Upper lobe of left lung (tissue), 6 donors: ENCODE data around the gene EPS8L2. TPM values are rescaled to one million over a fixed set of nuclear protein-coding genes. Genes with fewer than 3 reads are reported as not detected.

Experiments used
- ATAC-seq, 2 donors: fragments of 200-7000 bp; cut with Tn5 transposase; one replicate each; pipeline ENCODE4 v1.9.1; 2022; ENCODE audit warnings: mild to moderate bottlenecking in 2 of 2, moderate library complexity in 2 of 2; ENCODE audit not compliant: low FRiP score in 2 of 2
- DNase-seq, 2 donors: peaks; one replicate each; pipeline ENCODE4 v3.0.0-alpha.2; 2019 to 2020
- H3K27ac ChIP-seq, 4 donors: fragments of 200-600 bp; sonication (generic); one replicate each; pipeline ENCODE4 v1.5.1; 2016 to 2019
- H3K27me3 ChIP-seq, 4 donors: fragments of 200-600 bp; sonication (generic); one replicate each; pipeline ENCODE4 v1.5.1; 2017 to 2019
- H3K36me3 ChIP-seq, 4 donors: fragments of 200-600 bp; sonication (generic); one replicate each; pipeline ENCODE4 v1.5.1; 2016 to 2019
- H3K4me1 ChIP-seq, 4 donors: fragments of 200-600 bp; sonication (generic); one replicate each; pipeline ENCODE4 v1.5.1; 2018 to 2019
- H3K4me3 ChIP-seq, 4 donors: fragments of 200-600 bp; sonication (generic); one replicate each; pipeline ENCODE4 v1.5.1; 2017 to 2019; ENCODE audit warnings: mild to moderate bottlenecking in 2 of 4, moderate library complexity in 1 of 4
- H3K9me3 ChIP-seq, 4 donors: fragments of 200-600 bp; sonication (generic); one replicate each; pipeline ENCODE4 v1.5.1; 2018 to 2019
- CTCF ChIP-seq, 6 experiments: fragments of 450-650 bp in 4 of 6; fragments of 200-600 bp in 2 of 6; sonication (generic) in 2 of 6; IDR thresholded peaks; one replicate each; pipeline ENCODE4 v1.5.1; 2016 to 2019; ENCODE audit warnings: antibody characterized with exemption in 6 of 6
- EP300 ChIP-seq, 4 donors: sonication (generic); formaldehyde crosslinking; IDR thresholded peaks; one replicate each; pipeline ENCODE4 v1.5.1; 2017; ENCODE audit warnings: antibody characterized with exemption in 4 of 4, control low read depth in 2 of 4
- POLR2A ChIP-seq, 4 donors: fragments of 450-650 bp; IDR thresholded peaks; one replicate each; pipeline ENCODE4 v1.5.1; 2016 to 2017; ENCODE audit warnings: antibody characterized with exemption in 4 of 4, mild to moderate bottlenecking in 2 of 4
- POLR2AphosphoS5 ChIP-seq, 2 donors: sonication (generic); formaldehyde crosslinking; IDR thresholded peaks; one replicate each; pipeline ENCODE4 v1.5.1; 2017; ENCODE audit warnings: antibody characterized with exemption in 2 of 2
- WGBS, 2 donors: methylation state at CpG; one replicate each; pipeline ENCODE4 v1.1.5; 2017 to 2018; 5-methylcytosine and 5-hydroxymethylcytosine counted together
- total RNA-seq, 6 donors: library from RNA; depleted of rRNA in 4 of 6; stranded (reverse); fragments of >200 nt in 4 of 6; gene quantifications; one replicate each; pipeline versions ENCODE4 v1.1.0 to v1.2.1, GENCODE V29; 2016 to 2021
- donor health status: DM: no; HTN: no; CAD: no; lungs with moderate emphysema.
- donor health status: DM: no; HTN: yes; CAD: no; lungs with severe emphysema.

The EPS8L2 gene
- total RNA-seq, 6 donors from 2014 or later = 120 to 497 (median 199) TPM

DNA sequence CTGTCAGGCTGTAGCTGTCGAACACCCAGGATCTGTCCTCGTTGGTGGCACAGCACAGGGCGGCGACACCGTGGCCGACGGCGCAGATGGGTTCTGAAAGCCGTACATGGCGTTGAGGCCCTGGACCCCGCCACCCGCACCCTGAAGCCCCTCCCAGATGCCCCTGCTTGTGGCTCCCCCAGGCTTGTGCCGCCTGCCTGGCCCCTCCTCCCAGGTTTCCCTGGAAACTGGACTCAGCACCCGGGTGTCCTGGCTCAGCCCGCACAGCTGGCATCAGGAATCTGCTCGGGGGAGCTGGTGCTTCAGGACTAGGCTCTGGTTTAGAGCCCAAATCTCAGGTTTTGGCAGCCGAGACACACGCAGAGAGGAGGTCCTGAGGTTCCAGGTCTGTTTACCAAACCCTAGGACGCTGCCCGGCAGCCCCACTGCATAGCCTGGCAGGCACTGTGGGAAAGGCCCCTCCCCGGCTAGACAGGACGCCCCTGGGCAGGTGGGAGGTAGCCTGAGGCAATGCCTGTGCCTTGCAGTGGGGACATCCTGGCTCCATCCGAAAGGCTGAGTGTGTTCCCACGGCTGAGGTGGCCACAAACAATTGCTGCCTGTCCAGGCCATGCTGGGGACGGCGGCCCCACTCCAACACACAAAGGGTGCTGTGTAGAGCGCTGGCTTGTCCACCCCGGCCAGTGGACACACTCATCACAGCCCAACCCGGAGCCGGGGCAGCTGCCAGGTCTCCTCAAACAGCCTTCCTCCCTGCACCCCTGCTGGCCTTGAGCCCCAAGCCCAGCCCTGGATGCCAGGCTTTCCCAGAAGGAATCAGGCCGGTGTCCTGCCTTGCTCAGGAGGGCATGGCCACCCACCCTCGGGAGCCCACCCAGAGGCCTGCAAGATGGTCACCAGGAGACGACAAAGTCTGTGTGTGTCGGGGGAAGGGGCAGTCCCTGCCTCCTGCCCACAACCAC, 66.7 kb downstream of the EPS8L2 start:
- ATAC-seq (no peak), DNase-seq (peak in 1 of 2 donors; percentile 80)
- 87 to 100% methylated on average over 2 to 32 of the region's 34 CpGs for WGBS, 2 donors
- peaks cover 5 to 45% (median 42%) of the 10 kb centered on the region in 4 donors for H3K36me3 ChIP-seq
- no peak overlapping the region for H3K4me3 ChIP-seq
- no peaks in the 10 kb centered on the region for H3K9me3 ChIP-seq
- no peak for TF ChIP-seq POLR2AphosphoS5 (IDR thresholded peaks at IDR 0.05)
- H3K4me1 ChIP-seq = peaks cover 15 to 31% (median 21%) of the 10 kb centered on the region in 4 donors
- no peak overlapping the region for H3K27ac ChIP-seq
- no peaks in the 10 kb centered on the region for H3K27me3 ChIP-seq

GRCh38 chr11:773425-773824, 67.4 kb downstream of the EPS8L2 start:
- Histone ChIP-seq H3K27me3 (no peaks in the 10 kb centered on the region), H3K4me3 (no peak overlapping the region), H3K36me3 (peaks cover 5 to 45% (median 42%) of the 10 kb centered on the region in 4 donors), H3K4me1 (peaks cover 15 to 37% (median 27%) of the 10 kb centered on the region in 4 donors), H3K9me3 (no peaks in the 10 kb centered on the region), H3K27ac (no peak overlapping the region)
- no peak for TF ChIP-seq POLR2A (IDR thresholded peaks at IDR 0.05)
- TF ChIP-seq CTCF (IDR thresholded peaks at IDR 0.05) = no peak
- no peak for TF ChIP-seq EP300 (IDR thresholded peaks at IDR 0.05)
- WGBS, 2 donors = 98% methylated on average over 5 of the region's 5 CpGs; no CpG with 5 or more reads in 1 of the 2 donors
- no peak for DNase-seq
- ATAC-seq = no peak

DNA sequence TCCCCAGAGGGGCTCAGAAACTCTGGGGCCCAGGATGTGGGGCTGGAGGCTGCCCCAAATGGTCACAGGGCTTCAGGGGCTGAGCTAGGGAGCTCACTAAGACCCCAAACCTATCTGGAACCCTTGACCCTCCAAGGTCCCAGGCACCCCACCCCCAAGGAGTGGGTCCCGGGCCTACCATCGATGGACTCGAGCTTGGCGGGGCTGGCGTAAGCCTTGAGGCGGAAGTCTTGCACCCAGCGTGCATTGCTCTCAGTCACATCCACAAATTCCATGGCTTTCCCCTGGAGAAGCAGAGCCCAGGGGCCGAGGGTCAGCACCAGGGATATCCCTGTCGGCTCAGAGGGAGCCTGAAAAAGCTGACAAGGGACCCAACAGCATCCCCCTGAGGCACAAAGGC, 67.8 kb downstream of the EPS8L2 start:
- Histone ChIP-seq H3K9me3 (no peaks in the 10 kb centered on the region), H3K36me3 (peaks cover 5 to 45% (median 42%) of the 10 kb centered on the region in 4 donors), H3K27ac (no peak overlapping the region), H3K27me3 (no peaks in the 10 kb centered on the region), H3K4me3 (no peak overlapping the region), H3K4me1 (peaks cover 15 to 41% (median 30%) of the 10 kb centered on the region in 4 donors)
- ATAC-seq = no peak
- WGBS, 2 donors = 95% methylated on average over 9 of the region's 9 CpGs; no CpG with 5 or more reads in 1 of the 2 donors
- TF ChIP-seq CTCF (IDR thresholded peaks at IDR 0.05) = no peak
- TF ChIP-seq POLR2A (IDR thresholded peaks at IDR 0.05) = no peak
- TF ChIP-seq EP300 (IDR thresholded peaks at IDR 0.05) = no peak
- no peak for TF ChIP-seq POLR2AphosphoS5 (IDR thresholded peaks at IDR 0.05)
- DNase-seq = no peak

- peaks cover 5 to 43% (median 38%) of the 10 kb centered on the region in 4 donors for H3K36me3 ChIP-seq
- no peak overlapping the region for H3K4me3 ChIP-seq
- peaks cover 15 to 46% (median 32%) of the 10 kb centered on the region in 4 donors for H3K4me1 ChIP-seq
- ATAC-seq (no peak), DNase-seq (peak in 1 of 2 donors; percentile 56)
- no peak overlapping the region for H3K27ac ChIP-seq
- H3K9me3 ChIP-seq = no peaks in the 10 kb centered on the region
- WGBS, 2 donors = 74 to 77% methylated on average over 7 to 16 of the region's 20 CpGs
- TF ChIP-seq CTCF (IDR thresholded peaks at IDR 0.05) = no peak
- no peak for TF ChIP-seq EP300 (IDR thresholded peaks at IDR 0.05)
- TF ChIP-seq POLR2A (IDR thresholded peaks at IDR 0.05) = no peak
- TF ChIP-seq POLR2AphosphoS5 (IDR thresholded peaks at IDR 0.05) = no peak
- no peaks in the 10 kb centered on the region for H3K27me3 ChIP-seq
Measured at GRCh38 chr11:774873-775592, 69.0 kb downstream of the EPS8L2 start.

GRCh38 chr11:776263-776560, 70.2 kb downstream of the EPS8L2 start:
- H3K4me3 ChIP-seq = peak overlapping the region; percentile 67 to 99 (median 88)
- ATAC-seq (no peak), DNase-seq (no peak)
- no peak for TF ChIP-seq POLR2AphosphoS5 (IDR thresholded peaks at IDR 0.05)
- no peak for TF ChIP-seq EP300 (IDR thresholded peaks at IDR 0.05)
- TF ChIP-seq POLR2A (IDR thresholded peaks at IDR 0.05) = no peak
- TF ChIP-seq CTCF (IDR thresholded peaks at IDR 0.05) = no peak
- peaks cover 5 to 32% (median 26%) of the 10 kb centered on the region in 4 donors for H3K36me3 ChIP-seq
- H3K4me1 ChIP-seq = peaks cover 15 to 46% (median 32%) of the 10 kb centered on the region in 4 donors
- no peaks in the 10 kb centered on the region for H3K9me3 ChIP-seq
- WGBS, 2 donors = 28 to 38% methylated on average over 8 to 9 of the region's 11 CpGs
- no peaks in the 10 kb centered on the region for H3K27me3 ChIP-seq
- H3K27ac ChIP-seq = peak overlapping the region in 2 of 4 donors; percentile 90 to 92
